Hepatocyte (in vitro differentiated cells): ENCODE measurements around the gene ADGRV1.

Source experiments
- EZH2phosphoT487 ChIP-seq: fragments of 200-600 bp; sonication (generic); IDR thresholded peaks from one replicate; pipeline ENCODE4 v1.6.1; 2018; ENCODE audit warnings: antibody characterized with exemption, mild to moderate bottlenecking, low read depth, moderate library complexity; ENCODE audit not compliant: unreplicated experiment, severe bottlenecking
- TF ChIP-seq, protein P1 (sequence below): fragments of 200-600 bp; sonication (generic); IDR thresholded peaks from 2 replicates; pipeline ENCODE4 v1.5.1; 2016; ENCODE audit warnings: antibody characterized with exemption, mild to moderate bottlenecking; ENCODE audit not compliant: poor library complexity

DNA sequence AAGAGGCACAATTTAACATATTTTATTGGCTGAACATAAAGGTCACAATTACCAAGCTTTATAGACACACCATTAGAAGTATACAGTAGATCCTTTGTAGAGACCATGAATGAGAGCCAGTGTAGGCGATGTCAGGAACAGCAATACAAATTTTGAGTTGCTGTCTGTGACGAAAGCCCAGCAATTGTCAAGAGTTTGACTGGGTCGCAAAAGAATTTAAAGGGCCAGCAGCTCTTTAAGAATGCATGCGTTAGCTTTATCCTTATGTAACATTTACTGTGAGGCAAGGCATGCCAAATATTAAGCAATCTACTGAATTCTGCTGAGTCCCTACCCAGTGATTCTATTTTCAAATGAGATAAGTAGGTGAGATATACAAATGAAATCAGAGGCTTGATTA, 587.6 kb downstream of the ADGRV1 start:
- TF ChIP-seq, protein P1, sequence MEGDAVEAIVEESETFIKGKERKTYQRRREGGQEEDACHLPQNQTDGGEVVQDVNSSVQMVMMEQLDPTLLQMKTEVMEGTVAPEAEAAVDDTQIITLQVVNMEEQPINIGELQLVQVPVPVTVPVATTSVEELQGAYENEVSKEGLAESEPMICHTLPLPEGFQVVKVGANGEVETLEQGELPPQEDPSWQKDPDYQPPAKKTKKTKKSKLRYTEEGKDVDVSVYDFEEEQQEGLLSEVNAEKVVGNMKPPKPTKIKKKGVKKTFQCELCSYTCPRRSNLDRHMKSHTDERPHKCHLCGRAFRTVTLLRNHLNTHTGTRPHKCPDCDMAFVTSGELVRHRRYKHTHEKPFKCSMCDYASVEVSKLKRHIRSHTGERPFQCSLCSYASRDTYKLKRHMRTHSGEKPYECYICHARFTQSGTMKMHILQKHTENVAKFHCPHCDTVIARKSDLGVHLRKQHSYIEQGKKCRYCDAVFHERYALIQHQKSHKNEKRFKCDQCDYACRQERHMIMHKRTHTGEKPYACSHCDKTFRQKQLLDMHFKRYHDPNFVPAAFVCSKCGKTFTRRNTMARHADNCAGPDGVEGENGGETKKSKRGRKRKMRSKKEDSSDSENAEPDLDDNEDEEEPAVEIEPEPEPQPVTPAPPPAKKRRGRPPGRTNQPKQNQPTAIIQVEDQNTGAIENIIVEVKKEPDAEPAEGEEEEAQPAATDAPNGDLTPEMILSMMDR, result no peak
- no peak for TF ChIP-seq EZH2phosphoT487
